ENCODE measurements around the gene ESPNL.

The ESPNL gene

DNA sequence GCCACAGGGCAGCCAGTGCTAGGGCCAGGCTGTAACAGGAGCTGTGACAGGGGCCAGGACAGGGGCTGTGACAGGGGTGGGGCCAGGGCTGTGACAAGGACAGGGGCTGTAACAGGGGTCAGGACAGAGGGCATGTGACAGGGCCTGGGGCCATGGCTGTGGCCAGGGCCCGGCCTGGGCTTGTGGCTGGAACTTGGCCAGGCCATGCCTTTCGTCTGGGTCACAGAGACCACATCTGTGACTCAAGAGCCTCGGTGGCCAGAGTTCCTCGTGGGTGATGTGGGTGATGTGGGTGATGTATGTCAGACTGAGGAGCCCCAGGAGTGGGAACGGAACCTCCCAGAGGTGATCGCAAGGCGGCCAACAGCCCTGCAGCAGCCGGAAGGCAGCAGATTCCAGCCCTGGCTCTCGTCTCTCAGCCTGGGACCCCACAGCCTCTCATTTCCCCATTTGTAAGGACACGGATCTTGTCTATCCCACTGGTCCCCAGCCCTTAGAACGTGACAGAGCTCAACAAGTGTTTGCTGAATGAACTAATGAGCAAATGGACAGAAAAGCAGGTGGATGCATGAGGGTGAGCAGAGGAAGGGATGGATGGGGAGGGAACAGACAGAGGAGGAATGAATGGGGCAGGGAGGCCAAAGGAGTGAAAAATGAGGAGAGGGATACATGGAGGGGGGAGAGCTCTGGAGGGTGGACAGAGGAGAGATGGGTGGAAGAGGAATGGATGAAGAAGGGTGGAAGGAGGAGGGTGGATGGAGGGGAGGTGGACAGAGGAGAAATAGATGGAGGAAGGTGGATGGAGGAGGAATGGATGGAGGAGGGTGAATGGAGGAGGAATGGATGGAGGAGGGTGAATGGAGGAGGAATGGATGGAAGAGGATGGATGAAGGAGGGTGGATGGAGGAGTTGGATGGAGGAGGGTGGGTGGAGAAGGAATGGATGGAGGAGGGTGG is 17.3 kb downstream of the ESPNL start:
- peak; percentile 24 for DNase-seq

DNA sequence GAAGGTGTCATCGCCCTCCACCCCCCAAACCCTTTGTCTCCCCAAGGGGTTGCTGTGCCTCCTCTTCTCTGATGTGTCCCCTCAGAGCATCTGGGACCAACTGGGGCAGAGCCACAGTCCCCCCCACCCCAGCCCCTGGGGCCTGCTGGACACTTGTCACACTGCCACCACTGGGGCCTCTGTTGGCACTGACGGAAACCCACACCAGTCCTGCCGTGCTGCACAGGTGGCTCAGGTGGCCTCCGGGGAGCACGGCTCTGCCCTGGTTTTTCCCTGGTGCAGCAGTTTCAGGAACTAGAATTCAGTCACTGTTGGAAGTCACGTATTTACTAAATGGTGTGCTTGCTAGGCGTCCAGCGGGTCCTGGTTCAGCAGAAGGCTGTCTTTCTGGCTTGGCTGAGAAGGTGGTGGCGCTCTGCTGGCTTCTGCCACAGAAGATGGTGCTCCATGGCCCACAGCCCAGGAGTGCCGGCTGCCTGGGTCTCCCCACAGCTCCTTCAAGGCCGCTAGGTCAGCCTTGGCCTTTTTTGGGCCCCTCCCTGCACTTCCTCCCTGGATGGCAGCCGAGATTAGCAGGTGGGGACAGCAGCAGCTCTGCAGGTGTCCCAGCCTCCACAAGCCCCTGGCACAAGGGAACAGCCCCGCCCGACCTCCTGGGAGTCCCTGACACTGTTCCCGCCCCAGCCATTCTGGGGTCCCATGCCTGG is 19.8 kb downstream of the ESPNL start:
- DNase-seq: peak; percentile 27

DNA sequence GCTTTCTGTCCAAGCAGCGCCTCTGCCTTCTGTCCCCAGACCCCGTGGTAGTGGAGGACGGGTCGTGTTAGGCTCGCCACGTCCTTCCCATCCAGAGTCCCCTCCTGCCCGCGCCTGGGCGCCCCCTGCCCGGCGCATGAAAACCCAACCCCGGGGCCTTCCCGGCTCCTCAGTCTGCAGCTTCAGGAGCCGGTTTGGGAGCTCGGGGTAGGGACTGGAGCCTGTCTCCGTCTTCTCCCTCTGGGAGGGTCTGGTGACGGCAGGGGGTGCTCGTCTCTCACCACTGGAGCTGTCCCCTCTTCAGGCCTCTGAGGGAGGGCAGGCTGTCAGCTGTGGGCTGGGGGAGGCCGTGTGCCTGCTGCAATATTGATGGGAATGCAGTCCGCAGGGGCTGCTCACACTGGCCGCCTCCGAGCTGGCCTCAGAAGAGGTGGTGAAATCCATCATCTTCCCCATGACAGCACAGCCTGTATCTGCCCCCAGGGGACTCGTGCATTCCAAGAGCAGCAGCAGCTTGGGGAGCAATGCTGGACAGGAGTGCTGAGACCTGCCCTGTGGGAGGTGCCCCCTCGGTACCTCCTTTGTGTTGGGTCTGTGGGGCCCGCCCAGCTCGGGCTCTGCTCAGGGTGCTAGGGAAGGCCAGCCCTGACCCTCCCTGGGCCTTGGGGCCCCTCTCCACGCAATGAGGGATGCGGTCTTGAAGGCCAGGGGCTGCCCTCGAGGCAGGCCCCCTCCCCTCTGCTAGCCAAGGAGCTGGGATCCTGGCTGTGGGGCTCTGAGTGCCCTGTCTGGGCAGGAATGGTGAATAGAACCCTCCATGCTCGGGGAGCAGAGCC is 20.5 kb downstream of the ESPNL start:
- peak; percentile 44 for DNase-seq

DNA sequence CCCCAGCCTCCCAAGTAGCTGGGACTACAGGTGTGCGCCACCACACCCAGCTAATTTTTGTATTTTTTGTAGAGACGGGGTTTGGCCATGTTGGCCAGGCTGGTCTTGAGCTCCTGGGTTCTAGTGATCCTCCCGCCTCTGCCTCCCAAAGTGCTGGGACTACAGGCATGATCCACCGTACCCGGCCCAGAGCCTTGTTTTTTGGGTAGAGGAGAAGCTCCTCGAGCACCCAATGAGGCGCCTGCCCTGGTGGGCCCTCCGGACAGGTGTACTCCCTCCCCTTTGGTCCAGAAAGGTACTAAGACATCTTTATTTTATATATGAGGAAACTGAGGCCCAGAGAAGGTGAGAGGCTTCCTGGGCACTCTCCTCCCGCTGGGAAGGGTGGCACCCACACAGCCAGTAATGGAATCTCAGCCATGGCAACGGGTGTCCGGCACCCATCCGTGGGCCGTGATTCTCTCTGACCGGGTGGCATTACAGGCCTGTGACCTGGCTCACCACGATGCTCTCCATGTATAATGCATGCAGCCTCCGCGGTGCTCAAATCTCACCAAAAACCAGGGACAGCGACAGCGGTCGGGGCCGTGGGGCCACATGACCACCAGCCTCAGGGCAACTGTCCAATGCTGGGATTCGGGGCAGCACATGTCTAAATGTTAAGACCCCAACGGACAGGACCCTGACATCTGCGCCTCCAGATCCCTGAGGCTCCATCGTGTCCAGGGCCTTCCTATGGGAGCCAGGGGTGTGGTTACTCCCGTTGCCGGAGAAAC is 21.6 kb downstream of the ESPNL start:
- DNase-seq: no peak

DNA sequence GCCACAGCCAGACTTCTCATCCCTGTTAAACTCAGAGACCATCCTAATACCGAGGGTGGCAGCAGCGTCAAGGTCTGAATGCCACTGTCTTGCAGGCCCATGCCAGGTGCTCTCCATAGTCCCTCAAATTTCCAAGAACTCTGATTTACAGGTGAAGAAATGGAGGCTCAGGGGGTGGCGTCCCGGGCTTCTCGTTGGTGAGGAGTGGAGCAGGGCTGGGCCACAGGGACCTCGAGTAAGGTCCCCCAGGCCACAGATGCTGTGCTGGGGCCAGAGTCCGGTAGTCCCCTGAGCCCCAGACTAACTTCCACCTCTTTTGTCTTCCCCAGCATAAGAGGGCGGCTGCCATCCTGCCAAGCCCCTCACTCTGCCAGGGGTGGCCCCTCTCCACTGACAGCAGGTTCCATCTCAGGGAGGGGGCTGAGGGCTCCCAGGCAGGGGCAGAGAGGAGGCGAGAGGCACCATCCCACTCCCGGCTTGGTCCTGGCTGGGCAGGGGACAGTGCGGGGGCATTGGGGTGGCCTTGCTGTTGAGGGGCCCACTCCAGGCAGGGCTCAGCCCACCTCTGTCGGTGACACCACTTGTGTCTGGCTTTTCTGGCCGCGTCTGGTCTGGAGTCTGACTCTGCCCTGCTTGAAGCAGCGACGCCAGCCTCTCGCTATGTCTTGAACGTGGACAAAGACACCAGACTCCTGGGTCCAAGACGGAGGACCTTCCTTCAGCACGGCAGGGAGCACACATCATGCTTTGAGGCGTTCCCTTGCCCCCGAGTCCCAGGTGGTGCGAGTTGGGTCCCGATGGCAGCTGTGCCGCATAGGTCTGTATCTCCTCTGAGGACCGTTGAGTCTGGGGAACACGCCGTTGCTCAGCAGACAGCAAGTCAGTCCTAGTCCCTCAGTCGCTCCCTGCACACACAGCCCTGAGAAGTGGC is 22.4 kb downstream of the ESPNL start:
- DNase-seq: no peak

DNA sequence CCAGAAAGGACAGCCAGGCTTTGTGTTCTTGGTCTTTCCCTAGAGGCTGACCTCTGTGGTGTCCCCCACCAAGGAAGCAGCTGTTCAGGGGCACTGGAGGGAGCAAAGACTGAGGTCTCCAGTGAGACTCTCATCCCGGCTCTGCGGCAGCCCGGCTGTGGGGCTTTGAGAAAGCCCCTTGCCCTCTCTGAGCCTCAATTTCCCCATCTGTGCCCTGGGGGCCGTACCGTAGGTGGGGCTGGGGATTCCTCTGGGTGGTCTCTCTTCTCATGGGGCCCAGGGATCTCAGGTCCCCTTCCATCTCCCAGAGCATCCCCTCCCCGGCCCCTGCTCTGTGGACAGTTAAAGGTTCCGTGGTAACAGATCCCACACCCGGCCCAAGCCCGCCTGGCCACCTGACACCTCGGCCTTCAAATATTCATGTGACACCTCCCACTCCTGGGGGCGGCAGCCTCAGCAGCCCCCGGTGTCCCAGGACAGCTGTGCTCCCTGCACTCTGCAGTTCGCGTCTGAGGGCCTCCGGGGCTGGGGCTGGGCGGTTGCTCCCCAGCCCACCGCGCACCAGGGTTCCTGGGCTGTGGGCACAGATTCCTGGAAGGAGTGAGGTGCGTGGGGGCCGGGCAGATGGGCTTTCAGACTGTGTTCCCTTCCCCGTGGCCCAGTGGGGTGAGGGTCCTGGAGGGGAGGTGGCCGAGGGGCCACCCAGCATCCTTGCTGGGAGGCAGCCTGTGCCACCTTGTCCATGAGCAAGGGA is 23.3 kb downstream of the ESPNL start:
- DNase-seq: no peak

DNA sequence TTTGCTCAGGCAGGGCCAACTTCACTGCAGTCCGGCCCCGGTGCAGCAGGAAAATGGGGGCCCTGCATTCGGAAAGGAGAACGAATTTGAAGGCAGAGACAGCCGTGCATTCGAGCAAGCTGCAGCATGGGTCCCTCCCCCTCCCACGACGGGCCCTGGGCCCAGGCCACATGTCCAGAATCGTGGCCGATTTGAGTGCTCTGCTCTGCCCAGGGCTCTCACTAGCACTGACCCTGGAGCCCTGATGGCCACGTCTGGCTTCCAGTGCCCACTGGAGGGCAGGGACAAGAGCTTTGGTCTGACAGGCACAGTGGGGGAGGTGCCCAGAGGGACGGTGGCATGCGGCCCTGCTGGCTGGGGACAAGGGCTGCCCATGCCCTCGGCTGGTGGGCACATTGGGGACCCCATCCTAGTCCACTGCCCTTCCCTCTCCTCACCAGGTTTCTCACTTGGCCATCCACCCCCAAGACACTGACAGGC is 23.9 kb downstream of the ESPNL start:
- no peak for DNase-seq

DNA sequence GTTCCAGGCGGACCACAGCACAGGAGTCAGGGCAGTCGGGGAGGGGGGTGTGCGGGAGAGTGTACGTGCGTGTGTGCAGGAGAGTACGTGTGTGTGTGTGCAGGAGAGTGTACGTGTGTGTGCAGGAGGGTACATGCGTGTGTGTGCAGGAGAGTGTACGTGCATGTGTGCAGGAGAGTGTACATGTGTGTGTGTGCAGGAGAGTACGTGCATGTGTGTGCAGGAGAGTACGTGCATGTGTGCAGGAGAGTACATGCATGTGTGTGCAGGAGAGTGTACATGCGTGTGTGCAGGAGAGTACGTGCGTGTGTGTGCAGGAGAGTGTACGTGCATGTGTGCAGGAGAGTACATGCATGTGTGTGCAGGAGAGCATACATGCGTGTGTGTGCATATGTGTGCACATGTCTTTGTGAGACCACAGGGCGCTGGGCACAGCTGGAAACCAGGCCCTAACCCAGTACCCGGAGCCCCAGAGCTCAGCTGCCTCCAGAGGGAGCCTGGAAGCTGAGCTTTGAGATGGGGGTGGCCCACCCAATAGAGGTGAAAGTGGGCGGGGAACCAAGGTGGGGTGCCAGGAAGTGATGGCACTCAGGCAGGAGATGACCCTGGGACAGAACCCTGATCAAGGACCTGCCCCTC is 24.5 kb downstream of the ESPNL start:
- no peak for DNase-seq

DNA sequence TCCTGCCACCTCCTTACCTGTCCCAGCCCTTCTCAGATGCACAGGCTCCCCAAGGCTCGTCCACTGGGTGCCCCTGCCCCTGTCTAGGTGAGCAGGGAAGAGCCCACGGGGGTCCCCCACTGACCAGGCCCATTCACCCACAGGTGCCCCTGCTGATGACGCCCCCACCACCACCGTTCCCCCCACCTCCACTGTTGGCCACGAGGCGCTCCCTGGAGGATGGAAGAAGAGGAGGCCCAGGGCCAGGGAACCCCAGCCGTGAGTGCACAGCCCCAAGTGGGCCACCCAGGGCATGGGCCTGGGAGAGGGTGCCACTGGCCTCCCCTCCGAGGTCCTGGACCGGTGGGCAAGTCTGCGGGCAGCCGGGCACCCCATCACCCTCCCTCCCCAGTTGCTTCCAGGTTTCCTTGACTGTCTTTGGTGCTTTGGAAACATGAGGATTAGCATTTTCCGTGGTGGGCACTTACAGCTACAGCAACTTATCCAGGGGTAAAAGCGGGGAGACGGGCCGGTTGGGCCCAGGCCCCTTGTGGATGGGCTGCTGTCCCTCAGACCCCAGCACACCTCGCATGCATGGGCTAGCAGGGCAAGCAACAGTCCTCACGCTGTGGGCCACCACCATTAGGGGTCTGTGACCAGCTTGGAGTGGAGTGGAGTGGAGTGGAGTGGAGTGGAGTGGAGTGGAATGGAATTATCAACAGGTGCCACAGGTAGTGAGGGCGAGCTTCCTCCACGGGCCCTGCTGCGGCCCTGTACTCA is 25.2 kb downstream of the ESPNL start:
- no peak for DNase-seq

DNA sequence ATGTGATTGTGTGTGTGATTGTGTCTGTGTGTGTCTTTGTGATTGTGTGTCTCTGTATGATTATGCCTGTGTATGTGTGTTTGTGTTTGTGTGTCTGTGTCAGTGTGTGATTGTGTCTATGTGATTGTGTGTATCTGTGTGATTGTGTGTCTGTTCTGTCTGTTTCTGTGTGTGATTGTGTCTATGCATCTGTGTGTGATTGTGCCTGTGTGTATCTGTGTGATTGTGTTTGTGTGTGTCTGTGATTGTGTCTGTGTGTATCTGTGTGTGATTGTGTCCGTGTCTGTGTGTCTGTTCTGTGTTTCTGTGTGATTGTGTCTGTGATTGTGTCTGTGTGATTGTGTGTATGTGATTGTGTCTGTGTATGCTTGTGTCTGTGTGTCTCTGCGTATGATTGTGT is 26.2 kb downstream of the ESPNL start:
- peak; percentile 4 for DNase-seq

DNA sequence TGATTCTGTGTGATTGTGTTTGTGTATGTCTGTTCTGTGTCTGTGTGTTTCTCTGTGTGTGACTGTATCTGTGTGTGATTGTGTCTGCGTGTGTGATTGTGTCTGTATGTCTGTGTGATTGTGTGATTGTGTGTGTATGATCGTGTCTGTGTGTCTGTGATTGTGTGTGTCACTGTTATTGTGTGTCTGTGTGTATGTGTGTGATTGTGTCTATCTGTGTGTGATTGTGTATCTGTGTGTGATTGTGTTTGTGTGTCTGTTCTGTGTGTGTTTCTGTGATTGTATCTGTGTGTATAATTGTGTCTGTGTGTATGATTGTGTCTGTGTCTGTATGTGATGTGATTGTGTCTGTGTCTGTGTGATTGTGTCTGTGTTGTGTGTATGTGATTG is 26.6 kb downstream of the ESPNL start:
- no peak for DNase-seq

DNA sequence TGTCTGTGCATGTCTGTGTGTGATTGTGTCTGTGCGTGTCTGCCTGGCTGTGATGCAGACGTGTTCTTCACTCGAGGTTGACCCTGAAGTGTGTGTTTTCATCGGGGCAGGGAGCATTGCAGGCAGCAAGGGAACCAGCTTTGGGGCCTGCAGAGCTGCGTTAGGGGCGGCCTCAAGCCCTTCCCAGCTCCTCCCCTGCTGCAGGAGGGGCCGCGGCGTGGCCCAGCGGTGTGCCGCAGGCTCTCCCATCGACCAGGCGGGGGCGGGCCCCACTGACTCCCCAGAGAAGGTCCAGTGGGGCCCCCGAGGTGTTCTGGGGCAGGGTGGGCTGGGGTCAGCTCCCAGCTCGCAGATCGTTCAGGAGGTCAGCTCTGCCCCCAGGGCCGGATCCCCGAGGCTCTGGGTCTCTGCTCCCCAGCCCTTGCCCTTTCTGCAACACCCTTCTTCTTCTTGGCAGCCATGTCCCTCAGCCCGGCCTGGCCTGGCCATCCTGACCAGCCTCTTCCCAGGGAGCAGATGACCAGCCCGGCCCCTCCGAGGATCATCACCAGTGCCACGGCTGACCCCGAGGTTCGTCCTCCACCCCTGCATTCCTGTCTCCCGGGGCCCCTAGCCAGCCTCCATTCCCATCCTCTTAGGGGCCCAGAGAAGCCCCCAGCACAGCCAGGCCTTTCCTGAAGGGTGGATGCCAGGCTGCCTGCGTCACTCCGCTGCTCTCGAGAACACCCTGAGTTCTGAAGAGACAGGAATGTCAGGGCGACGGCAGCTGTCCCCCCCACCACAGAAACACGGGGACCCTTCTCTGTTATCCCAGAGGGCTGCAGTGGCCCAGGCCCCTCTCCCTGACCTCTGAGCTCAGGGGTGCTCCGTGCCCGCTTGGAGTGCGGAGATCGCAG is 27.3 kb downstream of the ESPNL start:
- DNase-seq: peak; percentile 82

DNA sequence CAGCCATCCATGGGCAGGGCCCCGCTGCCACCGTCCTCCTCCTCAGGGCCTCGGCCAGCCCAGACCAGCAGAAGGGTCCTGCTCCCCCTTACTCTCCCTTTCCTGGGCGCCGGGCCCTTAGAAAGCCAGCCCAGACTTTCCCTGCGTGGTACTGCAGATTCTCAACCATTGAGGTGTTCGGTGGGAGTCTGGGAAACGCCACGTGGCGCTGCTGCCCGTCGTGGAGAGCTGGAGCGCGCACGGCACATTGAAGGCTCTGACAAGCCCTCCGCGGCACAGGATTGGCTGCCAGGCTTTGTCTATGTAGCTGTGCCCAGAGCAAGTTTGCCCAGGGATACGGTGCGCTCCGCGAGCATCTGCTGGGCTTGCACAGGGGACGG is 27.9 kb downstream of the ESPNL start:
- DNase-seq: no peak

DNA sequence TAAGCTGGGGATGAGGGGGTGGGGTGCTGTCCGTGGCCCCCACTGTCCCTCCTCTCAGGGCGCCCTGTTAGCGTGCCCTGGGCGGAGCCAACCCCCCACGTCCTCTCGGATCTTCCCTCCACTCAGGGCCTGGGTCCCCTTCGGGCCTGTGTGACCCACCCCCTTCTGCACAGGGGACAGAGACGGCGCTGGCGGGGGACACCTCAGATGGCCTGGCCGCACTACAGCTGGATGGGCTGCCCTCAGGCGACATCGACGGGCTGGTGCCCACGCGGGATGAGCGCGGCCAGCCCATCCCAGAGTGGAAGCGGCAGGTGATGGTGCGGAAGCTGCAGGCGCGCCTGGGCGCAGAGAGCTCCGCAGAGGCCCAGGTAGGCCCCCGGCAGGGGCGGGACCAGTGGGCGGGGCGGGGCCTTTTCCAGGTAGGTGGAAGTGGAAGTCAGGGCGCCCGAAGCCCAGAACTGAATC is 28.4 kb downstream of the ESPNL start:
- no peak for DNase-seq

DNA sequence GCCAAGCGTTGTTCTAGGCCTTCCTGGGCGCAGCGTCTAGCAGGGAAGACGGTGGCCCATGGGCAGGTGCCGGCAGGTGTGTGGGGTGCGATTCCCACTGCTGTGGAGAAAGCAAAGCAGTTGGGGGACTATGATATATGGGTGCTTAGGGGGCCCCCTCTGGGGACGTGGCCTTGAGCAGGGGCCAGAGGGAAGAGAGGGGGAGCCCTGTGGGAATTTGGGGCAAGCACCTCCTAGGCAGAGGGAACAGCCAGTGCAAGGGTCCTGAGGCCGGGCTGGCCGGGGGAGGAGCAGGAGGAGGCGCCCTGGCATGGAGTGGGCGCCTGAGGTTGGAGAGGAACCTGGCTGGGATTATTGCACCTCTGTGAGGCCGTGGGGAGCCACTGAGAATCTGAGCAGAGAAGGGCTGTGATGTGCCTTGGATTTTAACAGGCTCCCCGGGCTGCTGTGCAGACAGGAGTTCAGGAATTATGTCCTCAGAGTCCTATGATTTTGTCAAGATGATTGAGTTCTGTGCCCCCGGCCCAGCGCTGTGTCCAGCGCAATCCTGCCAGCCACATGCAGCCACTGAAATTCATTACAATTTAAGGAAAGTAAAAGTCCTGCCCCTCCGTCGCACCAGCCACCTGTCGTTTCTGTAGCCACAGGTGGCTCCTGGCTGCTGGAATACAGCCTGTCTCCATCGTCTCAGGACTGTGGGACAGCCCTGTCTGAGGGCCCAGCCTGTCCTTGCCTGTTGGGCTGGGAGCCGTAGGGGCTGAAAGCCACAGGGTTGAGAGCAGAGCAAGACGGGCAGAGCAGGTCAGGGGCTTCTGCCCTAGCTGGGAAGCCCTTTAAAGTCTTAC is 29.2 kb downstream of the ESPNL start:
- peak; percentile 13 for DNase-seq

DNA sequence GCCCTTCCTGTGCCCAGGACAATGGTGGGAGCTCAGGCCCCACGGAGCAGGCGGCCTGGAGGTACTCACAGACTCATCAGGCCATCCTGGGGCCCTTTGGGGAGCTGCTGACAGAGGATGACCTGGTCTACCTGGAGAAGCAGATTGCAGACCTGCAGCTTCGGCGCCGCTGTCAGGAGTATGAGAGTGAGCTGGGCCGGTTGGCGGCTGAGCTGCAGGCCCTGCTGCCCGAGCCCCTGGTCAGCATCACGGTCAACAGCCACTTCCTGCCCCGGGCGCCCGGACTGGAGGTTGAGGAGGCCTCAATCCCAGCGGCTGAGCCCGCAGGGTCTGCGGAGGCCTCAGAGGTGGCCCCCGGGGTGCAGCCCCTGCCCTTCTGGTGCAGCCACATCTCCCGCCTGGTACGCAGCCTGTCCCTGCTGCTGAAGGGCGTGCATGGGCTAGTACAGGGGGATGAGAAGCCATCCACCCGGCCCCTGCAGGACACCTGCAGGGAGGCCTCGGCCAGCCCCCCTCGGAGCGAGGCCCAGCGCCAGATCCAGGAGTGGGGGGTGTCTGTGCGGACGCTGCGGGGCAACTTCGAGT is 30.1 kb downstream of the ESPNL start:
- DNase-seq: peak; percentile 15
